Measurements from ENCODE around the gene RABGEF1.
"Not testable (repeated sequence)": the region's sequence is repeated elsewhere in the genome, so short reads cannot be mapped to it uniquely, and the experiment has no call there.

Gene RABGEF1

DNA sequence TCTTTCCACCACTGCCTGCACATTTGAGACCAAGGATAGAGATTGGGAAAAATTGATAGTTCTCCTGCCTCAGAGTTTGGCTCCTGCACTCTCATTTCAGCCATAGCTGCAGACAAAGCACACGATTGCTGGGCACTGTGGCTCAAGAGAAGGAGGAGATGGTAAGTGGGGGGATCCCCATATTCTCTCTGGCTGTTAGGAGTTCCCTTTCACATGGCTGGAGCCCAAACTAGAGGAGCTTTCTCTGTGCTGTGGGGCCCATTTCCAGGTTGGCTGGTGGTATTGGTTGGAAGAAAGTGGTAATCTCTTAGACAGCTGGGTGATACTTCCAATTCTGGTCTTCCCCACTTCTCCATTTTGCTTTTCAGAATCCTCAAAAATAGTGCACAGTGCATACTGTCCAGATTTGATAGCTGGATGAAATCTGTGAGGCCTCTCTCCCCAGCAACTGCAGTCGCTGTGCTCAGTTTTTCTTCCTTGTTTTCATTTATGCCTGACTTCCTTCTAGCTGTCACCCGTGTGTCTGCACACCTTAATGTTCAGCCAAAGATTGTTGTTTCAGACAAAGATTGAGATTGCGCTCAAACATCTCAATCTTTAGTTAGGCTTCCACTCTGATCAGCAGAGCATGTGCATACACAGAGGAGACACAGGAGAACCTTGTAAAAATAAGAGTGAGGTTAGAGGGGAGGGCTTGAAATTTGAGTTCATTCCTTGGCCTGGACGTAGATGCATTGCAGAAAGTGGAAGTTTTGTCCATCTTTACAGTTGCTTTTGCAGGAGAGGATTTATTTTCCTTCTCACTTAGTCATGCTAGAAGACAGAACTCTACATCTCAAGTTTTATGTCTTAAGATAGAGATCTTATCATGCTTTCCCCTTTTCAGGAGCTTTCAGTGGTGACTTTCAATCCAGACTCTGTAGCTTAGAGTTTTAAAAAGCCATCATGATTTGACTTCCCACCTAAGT, 28.6 kb downstream of the RABGEF1 start:
- Histone ChIP-seq H3K27me3 (ENCODE audit: control insufficient read depth, insufficient read depth, low read length) (no peaks in the 10 kb centered on the region), H3K36me3 (ENCODE audit: control insufficient read depth, insufficient read depth, low read length) (peaks cover 2% of the 10 kb centered on the region), H3K9me3 (ENCODE audit: control insufficient read depth, insufficient read depth, low read length) (no peaks in the 10 kb centered on the region), H3K4me3 (ENCODE audit: low read depth, low read length) (no peak overlapping the region), H3K4me1 (ENCODE audit: control insufficient read depth, insufficient read depth, low read length) (peaks cover 3% of the 10 kb centered on the region), H3K9ac (ENCODE audit: low read depth, low read length) (no peak overlapping the region)

- H3K27me3 ChIP-seq (ENCODE audit: control insufficient read depth, insufficient read depth, low read length), result no peaks in the 10 kb centered on the region
- H3K4me3 ChIP-seq (ENCODE audit: low read depth, low read length), result no peak overlapping the region
- H3K9me3 ChIP-seq (ENCODE audit: control insufficient read depth, insufficient read depth, low read length), result no peaks in the 10 kb centered on the region
- H3K9ac ChIP-seq (ENCODE audit: low read depth, low read length), result no peak overlapping the region
- H3K36me3 ChIP-seq (ENCODE audit: control insufficient read depth, insufficient read depth, low read length), result peaks cover 6% of the 10 kb centered on the region
- peaks cover 3% of the 10 kb centered on the region for H3K4me1 ChIP-seq (ENCODE audit: control insufficient read depth, insufficient read depth, low read length)
These were observed 29.4 kb downstream of the RABGEF1 start for GRCh38 chr7:66769833-66770512.

DNA sequence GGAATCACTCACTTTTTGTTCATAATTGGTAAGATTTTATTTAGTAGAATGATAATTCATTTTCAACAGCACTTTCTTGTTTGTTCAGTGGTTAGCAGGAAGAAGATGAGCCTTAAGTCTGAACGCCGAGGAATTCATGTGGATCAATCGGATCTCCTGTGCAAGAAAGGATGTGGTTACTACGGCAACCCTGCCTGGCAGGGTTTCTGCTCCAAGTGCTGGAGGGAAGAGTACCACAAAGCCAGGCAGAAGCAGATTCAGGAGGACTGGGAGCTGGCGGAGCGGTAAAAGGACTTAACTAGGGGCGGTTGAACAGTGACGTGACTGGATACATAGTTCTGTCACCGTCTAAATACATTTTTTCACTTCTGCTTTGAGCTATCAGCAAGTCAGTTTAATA, 31.3 kb downstream of the RABGEF1 start:
- Histone ChIP-seq H3K4me1 (ENCODE audit: control insufficient read depth, insufficient read depth, low read length) (peaks cover 3% of the 10 kb centered on the region), H3K9ac (ENCODE audit: low read depth, low read length) (no peak overlapping the region), H3K4me3 (ENCODE audit: low read depth, low read length) (no peak overlapping the region), H3K27me3 (ENCODE audit: control insufficient read depth, insufficient read depth, low read length) (no peaks in the 10 kb centered on the region), H3K36me3 (ENCODE audit: control insufficient read depth, insufficient read depth, low read length) (peaks cover 12% of the 10 kb centered on the region), H3K9me3 (ENCODE audit: control insufficient read depth, insufficient read depth, low read length) (no peaks in the 10 kb centered on the region)

DNA sequence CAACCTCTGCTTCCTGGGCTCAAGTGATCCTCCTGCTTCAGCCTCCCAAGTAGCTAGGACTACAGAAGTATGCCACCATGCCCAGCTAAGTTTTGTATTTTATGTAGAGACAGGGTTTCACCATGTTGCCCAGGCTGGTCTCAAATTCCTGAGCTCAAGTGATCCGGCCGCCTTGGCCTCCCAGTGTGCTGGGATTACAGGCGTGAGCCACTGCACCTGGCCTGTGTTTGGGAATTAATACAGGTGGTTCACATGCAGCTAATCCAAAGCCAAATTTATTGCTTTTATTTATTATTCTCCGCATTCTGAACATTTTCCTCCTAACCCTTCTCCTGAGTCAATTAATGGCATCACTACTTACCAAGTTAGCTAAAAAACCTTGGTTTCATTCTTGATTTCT, 33.2 kb downstream of the RABGEF1 start:
- not testable (repeated sequence) for H3K9me3 ChIP-seq (ENCODE audit: control insufficient read depth, insufficient read depth, low read length); H3K4me1 ChIP-seq (ENCODE audit: control insufficient read depth, insufficient read depth, low read length); H3K9ac ChIP-seq (ENCODE audit: low read depth, low read length); H3K4me3 ChIP-seq (ENCODE audit: low read depth, low read length); H3K27me3 ChIP-seq (ENCODE audit: control insufficient read depth, insufficient read depth, low read length)
- H3K36me3 ChIP-seq (ENCODE audit: control insufficient read depth, insufficient read depth, low read length), result peaks cover 12% of the 10 kb centered on the region

DNA sequence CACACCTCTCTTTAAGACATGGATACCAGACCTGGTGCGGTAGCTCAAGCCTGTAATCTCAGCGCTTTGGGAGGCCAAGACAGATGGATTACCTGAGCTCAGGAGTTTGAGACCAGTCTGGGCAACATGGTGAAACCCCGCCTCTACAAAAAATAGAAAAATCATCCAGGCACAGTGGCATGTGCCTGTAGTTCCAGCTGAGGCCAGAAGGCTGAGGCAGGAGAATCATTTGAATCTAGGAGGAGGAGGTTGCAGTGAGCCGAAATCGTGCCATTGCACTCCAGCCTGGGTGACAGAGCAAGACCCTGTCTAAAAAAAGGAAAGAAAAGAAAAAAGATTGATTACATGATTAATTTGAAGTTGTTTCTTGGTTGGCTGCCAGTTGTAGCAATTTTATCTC, 35.9 kb downstream of the RABGEF1 start:
- H3K9ac ChIP-seq (ENCODE audit: low read depth, low read length); H3K27me3 ChIP-seq (ENCODE audit: control insufficient read depth, insufficient read depth, low read length); H3K4me3 ChIP-seq (ENCODE audit: low read depth, low read length); H3K9me3 ChIP-seq (ENCODE audit: control insufficient read depth, insufficient read depth, low read length); H3K4me1 ChIP-seq (ENCODE audit: control insufficient read depth, insufficient read depth, low read length): not testable (repeated sequence)
- H3K36me3 ChIP-seq (ENCODE audit: control insufficient read depth, insufficient read depth, low read length), result peaks cover 16% of the 10 kb centered on the region

DNA sequence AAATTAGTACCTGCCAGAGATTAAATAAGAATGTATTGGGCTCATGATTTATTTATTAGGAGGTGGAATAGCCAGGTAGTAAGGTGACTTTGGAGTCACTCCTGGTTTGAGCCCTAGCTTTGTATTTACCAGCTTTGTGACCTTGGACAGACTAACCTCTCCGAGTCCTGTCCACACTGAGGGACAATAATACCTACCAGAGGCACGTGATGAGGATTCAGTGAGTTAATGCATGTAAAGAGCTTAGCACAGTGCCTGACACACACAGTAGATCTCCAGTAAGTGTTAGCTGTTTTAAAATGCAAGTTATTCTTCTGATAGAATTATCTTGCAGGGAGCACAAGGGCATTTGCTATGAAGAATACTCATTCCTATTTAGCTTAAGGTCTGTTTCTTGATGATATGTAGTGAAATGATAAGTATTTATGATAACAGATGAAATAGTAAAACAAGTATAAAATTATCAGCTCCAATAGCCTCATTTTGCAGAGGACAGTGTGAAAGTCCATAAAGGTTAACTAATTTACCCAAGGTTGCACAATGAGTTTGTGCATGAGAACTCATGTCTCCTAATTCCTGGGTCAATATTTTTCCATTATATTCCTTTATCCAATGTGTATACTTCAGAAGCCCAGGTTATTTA, 36.4 kb downstream of the RABGEF1 start:
- Histone ChIP-seq H3K9ac (ENCODE audit: low read depth, low read length) (no peak overlapping the region), H3K9me3 (ENCODE audit: control insufficient read depth, insufficient read depth, low read length) (no peaks in the 10 kb centered on the region), H3K4me1 (ENCODE audit: control insufficient read depth, insufficient read depth, low read length) (no peaks in the 10 kb centered on the region), H3K27me3 (ENCODE audit: control insufficient read depth, insufficient read depth, low read length) (no peaks in the 10 kb centered on the region), H3K36me3 (ENCODE audit: control insufficient read depth, insufficient read depth, low read length) (peaks cover 16% of the 10 kb centered on the region), H3K4me3 (ENCODE audit: low read depth, low read length) (no peak overlapping the region)

GRCh38 chr7:66778201-66778600, 37.7 kb downstream of the RABGEF1 start:
- H3K36me3 ChIP-seq (ENCODE audit: control insufficient read depth, insufficient read depth, low read length), result peaks cover 16% of the 10 kb centered on the region
- no peaks in the 10 kb centered on the region for H3K4me1 ChIP-seq (ENCODE audit: control insufficient read depth, insufficient read depth, low read length)
- H3K27me3 ChIP-seq (ENCODE audit: control insufficient read depth, insufficient read depth, low read length), result no peaks in the 10 kb centered on the region
- no peak overlapping the region for H3K9ac ChIP-seq (ENCODE audit: low read depth, low read length)
- no peak overlapping the region for H3K4me3 ChIP-seq (ENCODE audit: low read depth, low read length)
- H3K9me3 ChIP-seq (ENCODE audit: control insufficient read depth, insufficient read depth, low read length), result no peaks in the 10 kb centered on the region

DNA sequence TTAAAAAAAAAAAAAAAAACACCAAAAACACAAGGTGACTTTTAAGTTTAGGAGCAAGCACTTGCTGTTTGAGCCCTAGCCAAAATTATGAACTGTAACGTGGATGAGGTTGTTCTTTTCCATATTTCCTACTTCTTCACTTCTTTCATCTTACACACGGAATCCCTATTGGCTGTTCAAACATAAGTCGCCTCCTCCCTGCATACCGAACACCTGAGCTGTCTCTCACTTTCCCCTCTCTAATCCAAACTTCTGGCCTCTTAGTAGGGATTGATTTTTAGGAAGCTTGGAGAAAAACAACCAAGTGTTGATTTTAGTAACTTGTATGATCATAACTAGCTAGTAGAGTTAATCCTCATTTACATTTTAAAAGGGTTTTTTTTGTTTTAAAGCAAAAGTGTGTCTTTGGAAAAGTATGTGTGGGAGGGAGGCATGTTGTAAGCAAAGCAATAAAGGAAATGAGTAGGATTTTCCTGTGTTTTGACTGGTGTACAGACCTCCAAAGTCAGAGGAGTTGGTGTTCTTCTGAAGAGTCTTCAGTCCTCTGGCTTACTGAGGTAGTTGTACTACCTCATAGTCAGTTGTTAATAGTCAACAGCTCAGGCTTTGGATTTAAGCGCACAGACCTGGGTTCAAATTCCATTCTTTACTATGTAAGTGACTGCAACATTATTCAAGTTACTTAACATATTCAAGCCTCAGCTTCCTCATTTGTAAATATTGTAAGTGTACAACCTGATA, 39.3 kb downstream of the RABGEF1 start:
- no peak overlapping the region for H3K9ac ChIP-seq (ENCODE audit: low read depth, low read length)
- no peaks in the 10 kb centered on the region for H3K4me1 ChIP-seq (ENCODE audit: control insufficient read depth, insufficient read depth, low read length)
- H3K9me3 ChIP-seq (ENCODE audit: control insufficient read depth, insufficient read depth, low read length), result no peaks in the 10 kb centered on the region
- no peak overlapping the region for H3K4me3 ChIP-seq (ENCODE audit: low read depth, low read length)
- H3K36me3 ChIP-seq (ENCODE audit: control insufficient read depth, insufficient read depth, low read length), result peaks cover 11% of the 10 kb centered on the region
- H3K27me3 ChIP-seq (ENCODE audit: control insufficient read depth, insufficient read depth, low read length), result no peaks in the 10 kb centered on the region

- Histone ChIP-seq H3K9ac (ENCODE audit: low read depth, low read length) (no peak overlapping the region), H3K36me3 (ENCODE audit: control insufficient read depth, insufficient read depth, low read length) (peaks cover 4% of the 10 kb centered on the region), H3K9me3 (ENCODE audit: control insufficient read depth, insufficient read depth, low read length) (no peaks in the 10 kb centered on the region), H3K27me3 (ENCODE audit: control insufficient read depth, insufficient read depth, low read length) (no peaks in the 10 kb centered on the region), H3K4me1 (ENCODE audit: control insufficient read depth, insufficient read depth, low read length) (no peaks in the 10 kb centered on the region), H3K4me3 (ENCODE audit: low read depth, low read length) (no peak overlapping the region)
These were observed 41.0 kb downstream of the RABGEF1 start for GRCh38 chr7:66781408-66782090.

DNA sequence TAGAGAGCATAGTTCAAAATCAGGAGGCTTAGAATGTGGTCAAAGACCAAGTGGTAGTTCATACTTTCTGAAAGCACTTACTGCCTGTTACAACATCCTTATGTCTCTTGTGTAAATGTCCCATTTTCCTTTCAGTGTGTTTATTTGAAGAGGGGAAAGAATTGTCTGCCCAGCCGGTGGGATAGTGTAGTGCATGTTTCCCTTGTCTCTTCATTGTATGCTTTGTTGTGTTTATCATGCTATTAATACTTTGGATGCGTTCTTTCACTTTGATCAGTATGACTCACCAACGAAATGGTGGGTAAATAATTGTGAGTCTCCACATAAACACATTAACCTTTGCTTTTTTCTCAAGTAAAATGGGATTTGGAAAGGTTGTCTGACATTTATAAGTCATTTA, 42.3 kb downstream of the RABGEF1 start:
- not testable (repeated sequence) for H3K4me1 ChIP-seq (ENCODE audit: control insufficient read depth, insufficient read depth, low read length); H3K27me3 ChIP-seq (ENCODE audit: control insufficient read depth, insufficient read depth, low read length); H3K9me3 ChIP-seq (ENCODE audit: control insufficient read depth, insufficient read depth, low read length); H3K4me3 ChIP-seq (ENCODE audit: low read depth, low read length); H3K36me3 ChIP-seq (ENCODE audit: control insufficient read depth, insufficient read depth, low read length); H3K9ac ChIP-seq (ENCODE audit: low read depth, low read length)
